Esophagus muscularis mucosa (tissue), 4 donors: ENCODE data around the gene UPP2. TPM values are rescaled to one million over a fixed set of nuclear protein-coding genes. Genes with fewer than 3 reads are reported as not detected.

ENCODE experiments used
- DNase-seq: peaks from one replicate; pipeline ENCODE4 v3.0.0-alpha.2; 2017; ENCODE audit errors: extremely low spot score
- H3K27ac ChIP-seq, 4 donors: fragments of 200-600 bp; sonication (generic); replicated peaks in 1 of 4; 1 replicate in 3 of 4; 2 replicates in 1 of 4; pipeline ENCODE4 v1.5.1; 2016 to 2019; ENCODE audit warnings: mild to moderate bottlenecking in 1 of 4
- H3K27me3 ChIP-seq, 4 donors: fragments of 200-600 bp; sonication (generic); one replicate each; pipeline versions ENCODE4 v1.5.1 to v1.6.0; 2016 to 2019
- H3K36me3 ChIP-seq, 4 donors: fragments of 200-600 bp; sonication (generic); one replicate each; pipeline ENCODE4 v1.5.1; 2016 to 2019
- H3K4me1 ChIP-seq, 4 donors: fragments of 200-600 bp; sonication (generic); one replicate each; pipeline ENCODE4 v1.5.1; 2016 to 2019
- H3K4me3 ChIP-seq, 4 donors: fragments of 200-600 bp; sonication (generic); 1 replicate in 2 of 4; 2 replicates in 2 of 4; pipeline ENCODE4 v1.5.1; 2016 to 2019; ENCODE audit warnings: mild to moderate bottlenecking in 4 of 4, moderate library complexity in 1 of 4
- H3K9me3 ChIP-seq, 4 donors: fragments of 200-600 bp; sonication (generic); 1 replicate in 3 of 4; 2 replicates in 1 of 4; pipeline ENCODE4 v1.5.1; 2016 to 2019
- CTCF ChIP-seq, 3 experiments: fragments of 200-600 bp in 2 of 3; fragments of 450-650 bp in 1 of 3; sonication (generic) in 2 of 3; IDR thresholded peaks; one replicate each; pipeline ENCODE4 v1.5.1; 2017 to 2019; ENCODE audit warnings: antibody characterized with exemption in 3 of 3, mild to moderate bottlenecking in 2 of 3, moderate library complexity in 1 of 3
- EP300 ChIP-seq: sonication (generic); formaldehyde crosslinking; IDR thresholded peaks from one replicate; pipeline ENCODE4 v1.6.1; 2017; ENCODE audit warnings: antibody characterized with exemption
- POLR2A ChIP-seq: fragments of 450-650 bp; IDR thresholded peaks from one replicate; pipeline ENCODE4 v1.6.1; 2017; ENCODE audit warnings: antibody characterized with exemption, moderate library complexity, mild to moderate bottlenecking, low read depth
- POLR2AphosphoS5 ChIP-seq, 2 donors: sonication (generic); formaldehyde crosslinking; IDR thresholded peaks; one replicate each; pipeline ENCODE4 v1.6.1; 2017; ENCODE audit warnings: antibody characterized with exemption in 2 of 2
- WGBS: methylation state at CpG from one replicate; pipeline ENCODE4 v1.1.5; 2018; 5-methylcytosine and 5-hydroxymethylcytosine counted together
- intact Hi-C: fragments of 100-400 bp; cut with DNase I; formaldehyde crosslinking; loops from one replicate; pipeline ENCODE4 v1.15.1; 2023
- total RNA-seq, 4 donors: library from RNA; depleted of rRNA; stranded (reverse); fragments of >200 nt; gene quantifications; one replicate each; pipeline versions ENCODE4 v1.1.0 to v1.2.1, GENCODE V29; 2016

The UPP2 gene
- total RNA-seq, 4 donors from 2014 or later, result not detected

DNA sequence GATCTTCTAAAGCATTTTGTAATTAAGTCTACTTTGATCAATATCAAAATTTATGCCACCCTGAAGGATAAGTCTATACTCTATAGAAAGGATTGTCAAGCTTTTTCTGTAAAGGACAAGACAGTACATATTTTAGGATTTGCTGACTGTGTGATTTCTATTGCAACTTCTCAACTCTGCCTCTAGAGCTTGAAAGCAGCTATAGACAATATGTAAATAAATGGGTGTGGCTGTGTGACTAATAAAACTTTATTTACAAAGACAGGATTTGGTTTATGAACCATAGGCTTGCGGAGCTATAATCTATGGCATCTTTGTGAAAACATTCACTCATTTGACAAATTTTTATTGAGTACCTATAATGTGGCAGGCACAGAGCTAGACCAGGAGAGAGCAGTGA lies 18.4 kb downstream of the UPP2 start:
- WGBS, result 96% methylated on average over 1 of the region's 1 CpG
- intact Hi-C loops, result no loop called here
- H3K9me3 ChIP-seq, result no peaks in the 10 kb centered on the region
- no peak for DNase-seq
- no peak overlapping the region for H3K4me3 ChIP-seq
- H3K27me3 ChIP-seq, result no peaks in the 10 kb centered on the region
- no peaks in the 10 kb centered on the region for H3K36me3 ChIP-seq
- no peak for TF ChIP-seq EP300
- no peak overlapping the region for H3K27ac ChIP-seq
- no peaks in the 10 kb centered on the region for H3K4me1 ChIP-seq

DNA sequence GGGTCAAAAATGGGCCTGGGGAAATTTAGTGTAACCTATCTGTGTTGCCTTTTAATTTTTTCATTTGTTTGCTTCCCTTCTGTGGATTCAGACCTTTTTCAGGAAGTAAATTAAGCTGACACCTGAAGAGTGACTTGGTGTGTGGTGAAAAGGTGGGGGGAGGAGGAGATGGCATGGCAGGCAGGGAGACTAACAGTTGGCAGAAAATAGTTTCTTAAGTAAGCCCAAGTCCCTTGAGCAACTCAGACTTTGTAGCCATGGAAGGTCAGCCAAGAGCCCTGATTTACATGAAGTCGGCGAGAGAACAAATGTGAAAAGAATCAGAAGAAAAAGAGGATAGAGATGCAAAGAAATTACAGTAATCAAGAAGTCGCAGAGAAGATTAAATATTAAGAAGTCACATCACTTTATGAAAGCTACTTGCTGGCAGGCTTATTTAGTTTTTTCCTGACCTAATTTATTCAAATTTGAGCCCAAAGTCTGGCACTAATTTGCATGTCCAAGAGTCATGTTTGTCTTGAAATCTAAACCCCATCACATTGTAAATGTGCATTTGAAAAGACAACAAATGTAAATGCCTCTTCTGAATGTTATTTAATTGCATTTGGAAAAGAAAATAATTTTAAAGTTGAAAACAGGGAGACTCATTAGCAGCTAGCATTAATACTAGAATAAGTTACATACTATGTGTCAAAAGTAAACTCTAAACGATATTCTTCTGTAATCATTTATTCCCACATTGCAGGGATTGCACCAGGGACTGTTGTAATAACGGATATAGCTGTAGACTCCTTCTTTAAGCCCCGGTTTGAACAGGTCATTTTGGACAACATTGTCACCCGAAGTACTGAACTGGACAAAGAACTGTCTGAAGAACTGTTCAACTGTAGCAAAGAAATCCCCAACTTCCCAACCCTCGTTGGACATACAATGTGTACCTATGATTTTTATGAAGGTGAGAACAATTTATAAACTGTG lies 19.3 kb downstream of the UPP2 start:
- Histone ChIP-seq H3K36me3 (no peaks in the 10 kb centered on the region), H3K27ac (no peak overlapping the region), H3K4me1 (no peaks in the 10 kb centered on the region), H3K9me3 (no peaks in the 10 kb centered on the region), H3K27me3 (no peaks in the 10 kb centered on the region), H3K4me3 (no peak overlapping the region)
- no peak for DNase-seq
- no peak for TF ChIP-seq POLR2A
- TF ChIP-seq CTCF (IDR thresholded peaks at IDR 0.05), result no peak
- TF ChIP-seq EP300, result no peak
- TF ChIP-seq POLR2AphosphoS5 (IDR thresholded peaks at IDR 0.05), result no peak
- WGBS, result 73% methylated on average over 8 of the region's 8 CpGs
- intact Hi-C loops, result no loop called here

- no peak for DNase-seq
- Histone ChIP-seq H3K36me3 (no peaks in the 10 kb centered on the region), H3K4me3 (no peak overlapping the region), H3K9me3 (no peaks in the 10 kb centered on the region), H3K27ac (no peak overlapping the region), H3K27me3 (no peaks in the 10 kb centered on the region), H3K4me1 (no peaks in the 10 kb centered on the region)
- intact Hi-C loops, result no loop called here
- 70% methylated on average over 2 of the region's 2 CpGs for WGBS
- TF ChIP-seq CTCF (IDR thresholded peaks at IDR 0.05), result no peak
- no peak for TF ChIP-seq POLR2AphosphoS5 (IDR thresholded peaks at IDR 0.05)
- no peak for TF ChIP-seq EP300
- no peak for TF ChIP-seq POLR2A
These were observed 23.2 kb downstream of the UPP2 start for GRCh38 chr2:158124896-158125295.

DNA sequence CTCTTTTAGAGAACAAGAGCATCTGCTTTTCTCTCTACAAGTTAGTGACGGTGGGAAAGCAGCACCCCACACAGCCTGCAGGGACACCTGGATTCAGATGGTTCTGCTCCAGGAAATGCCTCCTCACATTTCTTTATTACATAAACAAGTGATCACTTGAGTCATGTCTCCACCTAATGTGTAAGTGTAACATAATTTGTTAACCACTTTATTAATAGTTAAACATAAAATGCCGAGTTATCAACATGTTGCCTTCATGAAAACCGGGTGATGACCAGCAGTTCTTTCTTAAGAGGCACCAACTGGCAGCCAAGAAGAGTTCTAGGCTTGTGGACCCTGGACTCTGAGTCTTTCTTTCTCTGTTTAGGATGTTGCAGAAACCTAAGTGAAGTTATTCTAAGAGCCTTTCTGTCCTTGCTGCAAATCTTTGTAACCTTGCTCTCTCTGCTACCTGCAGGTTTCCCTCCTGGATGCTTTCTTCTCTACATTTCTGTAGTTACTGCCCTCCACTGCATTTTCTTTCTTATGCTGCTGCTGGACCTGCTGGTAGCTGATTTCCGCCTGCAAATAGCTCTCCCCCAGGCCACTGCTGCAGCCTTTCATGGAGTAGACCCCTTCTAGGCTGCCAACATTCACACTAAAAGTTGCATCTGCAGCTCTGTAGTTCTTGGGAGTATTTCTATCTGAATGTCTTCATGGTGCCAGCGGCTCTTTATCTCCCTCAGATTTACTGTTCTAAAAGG lies 24.3 kb downstream of the UPP2 start:
- Histone ChIP-seq H3K27ac (no peak overlapping the region), H3K27me3 (no peaks in the 10 kb centered on the region), H3K4me3 (no peak overlapping the region), H3K4me1 (no peaks in the 10 kb centered on the region), H3K9me3 (no peaks in the 10 kb centered on the region), H3K36me3 (no peaks in the 10 kb centered on the region)
- no peak for DNase-seq
- intact Hi-C loops, result no loop called here
- TF ChIP-seq EP300 (no peak), POLR2AphosphoS5 (IDR thresholded peaks at IDR 0.05) (no peak), CTCF (IDR thresholded peaks at IDR 0.05) (no peak), POLR2A (no peak)
- WGBS, result 82% methylated on average over 5 of the region's 5 CpGs

DNA sequence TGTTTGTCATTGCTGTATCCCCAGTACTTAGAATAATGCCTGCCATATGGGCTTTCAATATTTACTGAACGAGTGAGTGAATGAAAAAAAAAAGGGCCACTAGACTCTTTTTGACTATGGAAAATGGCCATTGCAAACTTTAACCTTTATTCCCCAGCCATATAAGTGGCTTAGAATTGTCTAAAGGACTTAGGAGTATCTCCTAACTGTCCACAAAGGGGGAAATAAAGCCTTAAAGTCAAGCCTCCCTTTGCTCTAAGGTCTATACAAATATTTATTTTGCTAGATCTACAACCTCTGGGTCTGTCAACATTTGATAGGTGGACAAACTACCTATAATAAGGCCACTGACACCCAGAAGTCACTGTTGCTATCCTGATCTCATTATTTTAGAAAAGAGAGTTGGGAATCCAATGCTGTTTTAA lies 25.7 kb downstream of the UPP2 start:
- Histone ChIP-seq H3K27me3 (no peaks in the 10 kb centered on the region), H3K4me3 (no peak overlapping the region), H3K27ac (no peak overlapping the region), H3K4me1 (no peaks in the 10 kb centered on the region), H3K9me3 (no peaks in the 10 kb centered on the region), H3K36me3 (no peaks in the 10 kb centered on the region)
- no peak for TF ChIP-seq POLR2A
- TF ChIP-seq CTCF (IDR thresholded peaks at IDR 0.05), result no peak
- no peak for TF ChIP-seq POLR2AphosphoS5 (IDR thresholded peaks at IDR 0.05)
- WGBS, result 69% methylated on average over 1 of the region's 1 CpG
- intact Hi-C loops, result no loop called here
- DNase-seq, result no peak
